ENCODE measurements around the gene CRCP.

The CRCP gene

DNA sequence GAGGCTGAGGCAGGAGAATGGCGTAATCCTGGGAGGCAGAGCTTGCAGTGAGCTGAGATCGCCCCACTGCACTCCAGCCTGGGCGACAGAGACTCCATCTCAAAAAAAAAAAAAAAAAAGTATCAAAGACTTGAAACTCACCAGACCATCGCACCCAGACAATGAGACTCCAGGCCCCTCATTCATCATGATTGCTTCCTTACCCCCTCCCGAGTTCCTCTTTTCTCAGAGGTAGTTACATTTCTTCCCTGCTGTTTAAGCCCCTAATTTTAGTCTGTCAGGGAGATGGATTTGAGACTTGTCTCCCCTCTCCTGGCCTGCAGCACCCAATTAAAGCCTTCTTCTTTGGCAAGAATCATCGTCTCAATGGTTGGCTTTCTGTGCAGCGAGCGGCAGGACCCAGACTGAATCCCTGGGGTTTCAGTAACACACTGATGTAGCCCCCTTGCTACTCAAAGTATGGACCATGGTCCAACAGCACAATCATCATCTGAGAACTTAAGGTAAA is 71.1 kb downstream of the CRCP start:
- Histone ChIP-seq H3K27me3 (replicated peaks; ENCODE audit: control insufficient read depth, insufficient read depth, low read length, poor library complexity, severe bottlenecking) (no peaks in the 10 kb centered on the region), H3K36me3 (ENCODE audit: control insufficient read depth, insufficient read depth, low read length) (no peaks in the 10 kb centered on the region), H3K9me3 (ENCODE audit: control insufficient read depth, low read length) (no peaks in the 10 kb centered on the region), H3K4me3 (ENCODE audit: insufficient read depth, low read depth, low read length, poor library complexity, severe bottlenecking) (no peak overlapping the region), H3K27ac (ENCODE audit: insufficient read depth, low read length, poor library complexity, severe bottlenecking) (no peak overlapping the region), H3K4me1 (ENCODE audit: control insufficient read depth, insufficient read depth, low read length, poor library complexity, severe bottlenecking) (no peaks in the 10 kb centered on the region)
- DNase-seq: no peak

DNA sequence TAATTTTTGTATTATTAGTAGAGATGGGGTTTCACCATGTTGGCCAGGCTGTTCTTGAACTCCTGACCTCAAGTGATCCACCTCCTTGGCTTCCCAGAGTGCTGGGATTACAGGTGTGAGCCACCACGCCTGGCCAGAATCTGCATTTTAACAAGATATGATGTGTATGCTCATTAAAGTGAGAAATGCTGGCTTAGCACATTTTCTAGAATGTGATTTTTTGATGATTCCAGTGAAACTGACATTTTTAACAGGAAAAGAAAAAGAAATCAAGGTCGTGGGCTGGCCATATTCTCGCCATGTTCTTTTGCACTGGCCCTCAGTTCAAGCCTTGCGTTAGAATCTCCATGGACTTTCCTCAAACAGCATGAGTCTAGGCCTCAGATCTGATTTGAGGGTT is 72.3 kb downstream of the CRCP start:
- no peak for DNase-seq
- Histone ChIP-seq H3K4me3 (ENCODE audit: insufficient read depth, low read depth, low read length, poor library complexity, severe bottlenecking) (no peak overlapping the region), H3K4me1 (ENCODE audit: control insufficient read depth, insufficient read depth, low read length, poor library complexity, severe bottlenecking) (no peaks in the 10 kb centered on the region), H3K27me3 (replicated peaks; ENCODE audit: control insufficient read depth, insufficient read depth, low read length, poor library complexity, severe bottlenecking) (no peaks in the 10 kb centered on the region), H3K9me3 (ENCODE audit: control insufficient read depth, low read length) (no peaks in the 10 kb centered on the region), H3K36me3 (ENCODE audit: control insufficient read depth, insufficient read depth, low read length) (no peaks in the 10 kb centered on the region), H3K27ac (ENCODE audit: insufficient read depth, low read length, poor library complexity, severe bottlenecking) (no peak overlapping the region)

DNA sequence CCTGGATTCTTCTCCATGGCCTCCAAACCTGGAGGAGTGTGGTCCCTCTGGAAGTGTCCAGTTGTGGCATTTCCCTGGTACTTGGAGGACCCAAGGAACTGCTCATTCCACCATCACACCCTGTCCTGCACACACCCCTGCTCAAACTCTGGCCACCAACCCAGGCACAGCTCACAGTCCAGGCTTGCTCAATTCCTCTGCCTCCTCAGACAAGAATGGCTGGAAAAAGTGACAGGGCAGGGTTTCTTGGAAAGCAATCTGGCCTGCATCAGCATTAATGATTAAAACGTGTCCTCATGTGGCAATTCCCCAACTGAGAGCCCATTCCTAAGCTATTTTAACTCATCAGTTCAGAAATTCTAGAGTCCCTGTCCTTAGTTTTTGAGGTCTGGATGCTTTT is 73.3 kb downstream of the CRCP start:
- Histone ChIP-seq H3K4me1 (ENCODE audit: control insufficient read depth, insufficient read depth, low read length, poor library complexity, severe bottlenecking) (no peaks in the 10 kb centered on the region), H3K27ac (ENCODE audit: insufficient read depth, low read length, poor library complexity, severe bottlenecking) (no peak overlapping the region), H3K9me3 (ENCODE audit: control insufficient read depth, low read length) (no peaks in the 10 kb centered on the region), H3K36me3 (ENCODE audit: control insufficient read depth, insufficient read depth, low read length) (no peaks in the 10 kb centered on the region), H3K27me3 (replicated peaks; ENCODE audit: control insufficient read depth, insufficient read depth, low read length, poor library complexity, severe bottlenecking) (no peaks in the 10 kb centered on the region), H3K4me3 (ENCODE audit: insufficient read depth, low read depth, low read length, poor library complexity, severe bottlenecking) (no peak overlapping the region)
- no peak for DNase-seq

DNA sequence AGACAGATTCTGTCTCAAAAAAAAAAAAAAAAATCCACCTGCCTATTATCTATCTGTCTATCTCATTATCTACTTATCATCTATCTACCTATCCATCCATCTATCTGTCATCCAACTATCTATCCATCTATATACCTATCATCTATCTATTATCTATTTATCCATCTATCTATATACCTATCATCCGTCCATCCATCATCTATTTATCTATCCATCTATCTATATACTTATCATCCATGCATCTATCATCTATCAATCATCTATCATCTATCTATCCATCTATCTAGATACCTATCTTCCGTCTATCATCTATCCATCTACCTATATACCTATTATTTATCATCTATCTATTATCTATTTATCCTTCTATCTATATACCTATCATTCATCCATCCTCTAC is 74.0 kb downstream of the CRCP start:
- Histone ChIP-seq H3K9me3 (ENCODE audit: control insufficient read depth, low read length) (no peaks in the 10 kb centered on the region), H3K27me3 (replicated peaks; ENCODE audit: control insufficient read depth, insufficient read depth, low read length, poor library complexity, severe bottlenecking) (no peaks in the 10 kb centered on the region), H3K27ac (ENCODE audit: insufficient read depth, low read length, poor library complexity, severe bottlenecking) (no peak overlapping the region), H3K4me1 (ENCODE audit: control insufficient read depth, insufficient read depth, low read length, poor library complexity, severe bottlenecking) (no peaks in the 10 kb centered on the region), H3K4me3 (ENCODE audit: insufficient read depth, low read depth, low read length, poor library complexity, severe bottlenecking) (no peak overlapping the region), H3K36me3 (ENCODE audit: control insufficient read depth, insufficient read depth, low read length) (no peaks in the 10 kb centered on the region)
- DNase-seq: no peak

DNA sequence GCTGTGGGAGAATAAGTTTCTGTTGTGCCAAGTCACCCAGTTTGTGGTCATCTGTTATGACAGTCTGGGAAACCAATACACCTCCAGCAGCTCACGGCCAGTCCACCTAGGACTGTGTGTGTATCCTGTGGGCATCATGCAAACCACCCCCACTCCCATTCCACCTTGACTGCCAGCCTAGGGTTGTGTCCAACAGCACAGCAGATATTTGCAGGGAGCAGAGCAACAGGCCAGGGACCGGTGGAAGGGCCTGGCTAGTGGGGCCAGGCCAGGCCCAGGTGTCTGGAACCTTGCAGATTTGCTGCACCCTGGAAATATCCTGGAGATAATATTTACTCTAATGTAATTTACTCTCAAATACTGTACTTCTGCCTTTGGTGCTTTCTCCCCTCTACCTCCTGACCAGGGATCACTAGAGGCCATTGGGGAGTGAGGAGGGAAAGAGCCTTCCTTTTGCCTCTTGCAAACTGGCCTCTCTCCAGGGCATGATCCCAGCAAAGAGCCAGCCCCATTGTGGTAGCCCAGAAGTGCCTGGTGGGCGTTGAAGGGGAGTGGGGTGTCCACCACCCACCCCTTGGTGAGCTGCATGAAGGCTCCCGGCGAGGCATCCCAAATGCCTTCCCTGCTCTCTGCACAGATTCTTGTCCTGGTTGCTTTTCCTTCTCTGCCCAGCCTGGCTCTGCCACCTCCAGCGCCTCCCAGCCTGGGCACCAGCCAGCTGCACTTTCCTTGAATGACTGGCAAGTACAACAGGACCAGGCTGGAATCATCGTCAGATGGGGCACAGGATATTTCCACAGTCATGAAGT is 75.3 kb downstream of the CRCP start:
- Histone ChIP-seq H3K27me3 (replicated peaks; ENCODE audit: control insufficient read depth, insufficient read depth, low read length, poor library complexity, severe bottlenecking) (no peaks in the 10 kb centered on the region), H3K36me3 (ENCODE audit: control insufficient read depth, insufficient read depth, low read length) (no peaks in the 10 kb centered on the region), H3K9me3 (ENCODE audit: control insufficient read depth, low read length) (no peaks in the 10 kb centered on the region), H3K27ac (ENCODE audit: insufficient read depth, low read length, poor library complexity, severe bottlenecking) (no peak overlapping the region), H3K4me1 (ENCODE audit: control insufficient read depth, insufficient read depth, low read length, poor library complexity, severe bottlenecking) (no peaks in the 10 kb centered on the region), H3K4me3 (ENCODE audit: insufficient read depth, low read depth, low read length, poor library complexity, severe bottlenecking) (no peak overlapping the region)
- no peak for DNase-seq

DNA sequence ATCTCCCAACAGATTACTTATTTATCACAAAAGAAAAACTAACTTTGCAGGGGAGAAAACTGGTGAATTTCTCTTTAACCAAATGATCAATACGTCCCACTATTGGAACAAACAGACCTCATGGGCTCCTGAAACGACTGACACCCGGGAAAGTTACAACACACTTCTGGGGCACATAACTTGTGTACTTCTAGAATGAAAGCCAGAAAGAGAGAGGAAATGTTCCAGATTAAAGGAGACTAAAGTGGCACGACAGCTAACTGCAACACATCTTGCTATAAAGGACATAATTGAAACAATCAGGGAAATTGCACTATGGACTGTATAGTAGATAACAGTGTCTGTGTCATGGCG is 75.8 kb downstream of the CRCP start:
- H3K27me3 ChIP-seq (replicated peaks; ENCODE audit: control insufficient read depth, insufficient read depth, low read length, poor library complexity, severe bottlenecking): no peaks in the 10 kb centered on the region
- no peak overlapping the region for H3K27ac ChIP-seq (ENCODE audit: insufficient read depth, low read length, poor library complexity, severe bottlenecking)
- H3K36me3 ChIP-seq (ENCODE audit: control insufficient read depth, insufficient read depth, low read length): no peaks in the 10 kb centered on the region
- DNase-seq: no peak
- no peaks in the 10 kb centered on the region for H3K4me1 ChIP-seq (ENCODE audit: control insufficient read depth, insufficient read depth, low read length, poor library complexity, severe bottlenecking)
- no peaks in the 10 kb centered on the region for H3K9me3 ChIP-seq (ENCODE audit: control insufficient read depth, low read length)
- H3K4me3 ChIP-seq (ENCODE audit: insufficient read depth, low read depth, low read length, poor library complexity, severe bottlenecking): no peak overlapping the region

DNA sequence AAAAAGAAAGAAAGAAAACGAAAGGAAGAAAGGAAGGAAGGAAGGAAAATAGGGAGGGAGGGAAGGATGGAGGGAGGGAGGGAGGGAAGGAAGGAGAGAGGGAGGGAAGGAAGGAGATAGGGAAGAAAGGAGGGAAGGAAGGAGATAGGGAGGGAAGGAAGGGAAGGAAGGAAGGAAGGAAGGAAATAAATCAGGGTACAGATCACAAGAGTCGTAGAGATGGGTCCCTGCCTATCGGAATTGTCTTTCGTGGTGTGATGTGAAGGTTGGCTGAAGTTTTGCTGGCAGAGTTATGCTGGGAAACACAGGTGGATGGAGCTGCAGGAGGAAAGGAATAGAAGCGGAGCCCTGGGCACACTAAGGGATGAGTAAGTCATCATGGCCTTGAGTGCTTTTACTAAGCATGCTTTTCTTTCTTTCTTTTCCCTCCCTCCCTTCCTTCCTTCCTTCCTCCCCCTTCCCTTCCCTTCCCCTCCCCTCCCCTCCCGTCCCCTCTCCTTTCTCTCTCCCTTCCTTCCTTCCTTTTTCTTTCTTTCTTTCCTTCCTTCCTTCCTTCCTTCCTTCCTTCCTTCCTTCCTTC is 78.6 kb downstream of the CRCP start:
- Histone ChIP-seq H3K27ac (ENCODE audit: insufficient read depth, low read length, poor library complexity, severe bottlenecking) (no peak overlapping the region), H3K27me3 (replicated peaks; ENCODE audit: control insufficient read depth, insufficient read depth, low read length, poor library complexity, severe bottlenecking) (peaks cover 3% of the 10 kb centered on the region), H3K36me3 (ENCODE audit: control insufficient read depth, insufficient read depth, low read length) (no peaks in the 10 kb centered on the region), H3K4me1 (ENCODE audit: control insufficient read depth, insufficient read depth, low read length, poor library complexity, severe bottlenecking) (no peaks in the 10 kb centered on the region), H3K4me3 (ENCODE audit: insufficient read depth, low read depth, low read length, poor library complexity, severe bottlenecking) (no peak overlapping the region), H3K9me3 (ENCODE audit: control insufficient read depth, low read length) (no peaks in the 10 kb centered on the region)
- no peak for DNase-seq

DNA sequence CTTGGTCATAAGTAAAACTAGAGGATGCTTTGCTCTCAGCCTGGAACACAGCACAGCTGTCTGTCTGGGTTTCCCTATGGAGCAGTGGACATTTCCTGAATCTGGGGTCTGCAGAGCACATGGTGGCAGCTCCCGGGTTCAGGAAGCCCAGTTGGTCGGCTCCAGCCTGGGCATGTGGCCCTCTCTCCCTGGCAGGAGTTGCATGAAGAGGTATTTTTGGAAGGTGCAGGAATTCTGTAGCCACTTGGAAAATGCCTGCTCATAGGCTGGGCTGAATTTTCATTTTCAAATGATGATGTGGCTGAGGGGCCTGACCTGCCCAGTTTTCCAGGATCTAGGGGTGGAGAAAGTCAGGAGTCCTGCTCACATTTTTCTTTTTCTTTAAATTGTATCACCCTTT is 83.8 kb downstream of the CRCP start:
- DNase-seq: no peak
- Histone ChIP-seq H3K36me3 (ENCODE audit: control insufficient read depth, insufficient read depth, low read length) (no peaks in the 10 kb centered on the region), H3K27me3 (replicated peaks; ENCODE audit: control insufficient read depth, insufficient read depth, low read length, poor library complexity, severe bottlenecking) (peaks cover 3% of the 10 kb centered on the region), H3K27ac (ENCODE audit: insufficient read depth, low read length, poor library complexity, severe bottlenecking) (no peak overlapping the region), H3K4me3 (ENCODE audit: insufficient read depth, low read depth, low read length, poor library complexity, severe bottlenecking) (no peak overlapping the region), H3K4me1 (ENCODE audit: control insufficient read depth, insufficient read depth, low read length, poor library complexity, severe bottlenecking) (peaks cover 3% of the 10 kb centered on the region), H3K9me3 (ENCODE audit: control insufficient read depth, low read length) (no peaks in the 10 kb centered on the region)

DNA sequence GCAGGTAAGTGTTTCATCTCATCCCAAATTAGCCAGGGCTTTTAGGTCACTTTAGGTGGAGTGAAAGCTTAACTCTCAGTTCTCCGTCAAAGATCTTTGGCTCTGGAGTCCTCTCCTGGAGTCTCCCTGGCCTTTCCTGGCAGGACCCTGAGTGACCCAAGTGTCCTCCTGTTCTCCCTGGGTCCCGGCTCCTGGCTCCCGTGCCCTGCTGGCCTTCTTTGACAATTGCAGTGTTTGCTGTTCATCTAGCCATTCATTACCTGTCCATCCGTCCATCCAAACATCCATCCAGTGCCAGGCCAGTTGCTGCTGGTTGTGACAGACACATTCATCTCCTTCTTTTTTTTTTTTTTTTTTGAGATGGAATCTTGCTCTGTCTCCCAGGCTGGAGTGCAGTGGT is 84.3 kb downstream of the CRCP start:
- DNase-seq: no peak
- H3K9me3 ChIP-seq (ENCODE audit: control insufficient read depth, low read length): no peaks in the 10 kb centered on the region
- peaks cover 3% of the 10 kb centered on the region for H3K27me3 ChIP-seq (replicated peaks; ENCODE audit: control insufficient read depth, insufficient read depth, low read length, poor library complexity, severe bottlenecking)
- no peak overlapping the region for H3K4me3 ChIP-seq (ENCODE audit: insufficient read depth, low read depth, low read length, poor library complexity, severe bottlenecking)
- H3K36me3 ChIP-seq (ENCODE audit: control insufficient read depth, insufficient read depth, low read length): no peaks in the 10 kb centered on the region
- H3K27ac ChIP-seq (ENCODE audit: insufficient read depth, low read length, poor library complexity, severe bottlenecking): no peak overlapping the region
- H3K4me1 ChIP-seq (ENCODE audit: control insufficient read depth, insufficient read depth, low read length, poor library complexity, severe bottlenecking): peaks cover 3% of the 10 kb centered on the region

DNA sequence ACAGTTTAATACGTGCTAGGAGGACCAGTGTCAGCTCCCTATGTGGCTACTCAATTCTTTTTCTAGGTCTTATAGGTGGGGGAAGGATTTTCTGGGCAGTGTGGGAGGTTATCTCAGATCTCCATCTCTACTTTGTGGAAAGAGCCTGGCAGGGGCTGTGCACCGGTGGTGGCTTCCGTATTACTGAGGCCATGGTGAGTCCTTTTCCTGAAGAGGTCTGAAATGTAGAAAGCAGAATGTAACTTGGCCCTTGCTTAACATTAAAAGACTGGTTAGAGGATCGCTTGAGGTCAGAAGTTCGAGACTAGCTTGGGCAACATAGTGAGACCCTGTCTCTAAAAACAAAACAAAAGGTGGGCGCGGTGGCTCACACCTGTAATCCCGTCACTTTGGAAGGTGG is 87.8 kb downstream of the CRCP start:
- peaks cover 7% of the 10 kb centered on the region for H3K27me3 ChIP-seq (replicated peaks; ENCODE audit: control insufficient read depth, insufficient read depth, low read length, poor library complexity, severe bottlenecking)
- no peak overlapping the region for H3K4me3 ChIP-seq (ENCODE audit: insufficient read depth, low read depth, low read length, poor library complexity, severe bottlenecking)
- DNase-seq: no peak
- H3K27ac ChIP-seq (ENCODE audit: insufficient read depth, low read length, poor library complexity, severe bottlenecking): no peak overlapping the region
- no peaks in the 10 kb centered on the region for H3K9me3 ChIP-seq (ENCODE audit: control insufficient read depth, low read length)
- H3K4me1 ChIP-seq (ENCODE audit: control insufficient read depth, insufficient read depth, low read length, poor library complexity, severe bottlenecking): peaks cover 7% of the 10 kb centered on the region
- H3K36me3 ChIP-seq (ENCODE audit: control insufficient read depth, insufficient read depth, low read length): no peaks in the 10 kb centered on the region

Measured in effector memory CD4-positive, alpha-beta T cell (primary cell).